GM12875 (cell line): ENCODE data around the gene SCN3A.

Experiments
- H3K4me3 ChIP-seq: one replicate; pipeline ENCODE4 v1.5.1; 2011; ENCODE audit warnings: low read depth, low read length, control low read depth
- TF ChIP-seq, protein P1 (sequence below): IDR thresholded peaks from 2 replicates; pipeline ENCODE4 v1.5.1; 2011; ENCODE audit warnings: low read depth, mild to moderate bottlenecking, control low read depth, inconsistent platforms, low read length, moderate library complexity, borderline replicate concordance; ENCODE audit not compliant: insufficient read depth

The SCN3A gene

DNA sequence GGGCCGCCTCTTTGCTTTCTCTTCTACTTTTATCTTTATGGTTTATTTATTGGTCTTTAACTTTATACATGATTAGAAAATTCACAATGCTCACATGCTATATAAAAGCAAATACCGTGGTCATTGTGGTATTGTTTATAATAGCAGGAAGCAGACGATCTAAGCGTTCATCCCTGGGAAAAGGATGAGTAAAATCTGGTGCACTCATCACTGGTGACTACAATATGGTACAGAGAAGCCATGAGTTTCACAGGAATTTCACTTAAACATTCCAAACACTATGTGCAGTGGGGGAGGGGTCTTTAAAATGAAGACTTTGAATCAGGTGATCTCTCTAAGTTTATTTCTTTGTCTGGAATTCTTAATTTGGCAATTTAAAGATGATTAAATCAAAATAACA is 97.9 kb downstream of the SCN3A start:
- TF ChIP-seq, protein P1, sequence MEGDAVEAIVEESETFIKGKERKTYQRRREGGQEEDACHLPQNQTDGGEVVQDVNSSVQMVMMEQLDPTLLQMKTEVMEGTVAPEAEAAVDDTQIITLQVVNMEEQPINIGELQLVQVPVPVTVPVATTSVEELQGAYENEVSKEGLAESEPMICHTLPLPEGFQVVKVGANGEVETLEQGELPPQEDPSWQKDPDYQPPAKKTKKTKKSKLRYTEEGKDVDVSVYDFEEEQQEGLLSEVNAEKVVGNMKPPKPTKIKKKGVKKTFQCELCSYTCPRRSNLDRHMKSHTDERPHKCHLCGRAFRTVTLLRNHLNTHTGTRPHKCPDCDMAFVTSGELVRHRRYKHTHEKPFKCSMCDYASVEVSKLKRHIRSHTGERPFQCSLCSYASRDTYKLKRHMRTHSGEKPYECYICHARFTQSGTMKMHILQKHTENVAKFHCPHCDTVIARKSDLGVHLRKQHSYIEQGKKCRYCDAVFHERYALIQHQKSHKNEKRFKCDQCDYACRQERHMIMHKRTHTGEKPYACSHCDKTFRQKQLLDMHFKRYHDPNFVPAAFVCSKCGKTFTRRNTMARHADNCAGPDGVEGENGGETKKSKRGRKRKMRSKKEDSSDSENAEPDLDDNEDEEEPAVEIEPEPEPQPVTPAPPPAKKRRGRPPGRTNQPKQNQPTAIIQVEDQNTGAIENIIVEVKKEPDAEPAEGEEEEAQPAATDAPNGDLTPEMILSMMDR = no peak
- H3K4me3 ChIP-seq = no peak overlapping the region

DNA sequence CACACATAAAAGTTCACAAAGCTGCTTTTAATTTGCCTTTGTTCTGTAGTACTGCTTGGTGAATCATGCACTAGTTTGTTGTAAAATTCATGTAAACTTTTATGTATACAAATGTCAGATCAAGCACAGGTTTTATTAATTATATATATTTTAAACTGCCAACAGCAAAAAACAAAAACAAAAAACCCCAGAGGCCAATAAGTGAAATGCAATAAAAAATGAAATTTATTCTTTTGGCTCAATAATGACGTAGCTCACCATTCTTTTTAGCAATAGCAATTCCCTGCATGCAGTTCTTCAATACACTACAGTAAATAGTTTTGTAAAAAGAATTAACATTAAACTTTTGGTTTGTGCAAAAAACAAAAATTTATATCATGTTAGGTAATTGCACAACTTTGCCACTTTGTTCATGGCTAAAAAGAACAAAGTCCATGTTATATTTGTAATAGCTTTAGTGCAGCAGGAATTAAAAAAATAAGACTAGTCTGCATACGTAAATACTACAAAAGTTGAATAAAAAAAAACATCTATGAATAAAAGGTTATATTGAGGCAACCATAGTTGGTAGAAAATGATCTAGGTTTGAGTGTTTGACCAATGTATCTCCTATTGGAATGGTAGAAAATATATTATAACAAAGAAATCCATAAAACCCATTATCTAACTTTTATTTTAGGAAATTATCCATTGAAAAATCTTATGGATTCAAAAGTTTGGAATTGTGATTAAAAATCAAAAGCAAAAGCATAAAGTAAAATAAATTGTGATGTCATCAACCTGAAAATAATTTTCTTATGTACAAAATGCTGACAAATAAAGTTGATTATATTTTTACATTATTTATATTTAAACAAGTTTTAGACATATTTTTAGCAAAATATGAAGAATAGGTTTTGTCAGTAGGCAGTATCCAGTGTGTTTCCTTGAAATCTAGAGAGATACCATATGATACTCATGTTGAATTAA is 115.6 kb downstream of the SCN3A start:
- H3K4me3 ChIP-seq = no peak overlapping the region
- TF ChIP-seq, protein P1 = no peak

DNA sequence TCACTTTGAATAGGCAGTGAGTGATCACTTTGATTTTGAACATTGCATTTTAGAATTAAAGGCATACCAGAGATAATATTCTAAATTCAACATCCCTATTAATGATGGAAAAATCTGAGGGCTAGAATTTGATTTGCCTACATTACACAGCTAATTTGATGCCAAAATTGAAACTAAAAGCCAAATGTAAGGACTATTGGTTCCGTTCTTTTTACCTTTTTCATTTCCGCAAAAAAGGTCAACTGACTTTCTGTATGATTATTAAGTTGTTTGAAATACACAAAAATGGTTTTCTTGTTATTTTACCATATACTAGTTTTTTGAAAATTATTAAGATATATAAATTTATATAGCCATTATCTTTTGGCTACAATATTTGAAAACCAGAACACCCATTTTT is 117.5 kb downstream of the SCN3A start:
- TF ChIP-seq, protein P1 = no peak
- H3K4me3 ChIP-seq = no peak overlapping the region

DNA sequence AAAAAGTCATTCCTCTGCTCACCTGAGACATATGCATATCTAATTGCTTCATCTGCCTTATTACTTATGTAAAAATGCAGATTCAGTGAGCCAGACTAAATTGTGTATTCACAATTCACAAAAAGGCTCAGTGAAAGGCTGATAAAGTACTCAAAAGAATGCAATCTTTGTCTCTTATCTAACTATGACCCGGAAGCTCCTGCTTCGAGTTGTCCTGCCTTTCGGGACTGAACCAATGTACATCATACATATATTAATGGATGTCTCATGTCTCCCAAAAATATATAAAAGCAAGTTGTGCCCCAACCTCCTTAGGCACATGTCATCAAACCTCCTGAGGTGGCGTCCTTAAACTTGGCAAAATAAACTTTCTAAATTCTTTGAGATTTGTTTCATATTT is 120.5 kb downstream of the SCN3A start:
- TF ChIP-seq, protein P1 = no peak
- no peak overlapping the region for H3K4me3 ChIP-seq

DNA sequence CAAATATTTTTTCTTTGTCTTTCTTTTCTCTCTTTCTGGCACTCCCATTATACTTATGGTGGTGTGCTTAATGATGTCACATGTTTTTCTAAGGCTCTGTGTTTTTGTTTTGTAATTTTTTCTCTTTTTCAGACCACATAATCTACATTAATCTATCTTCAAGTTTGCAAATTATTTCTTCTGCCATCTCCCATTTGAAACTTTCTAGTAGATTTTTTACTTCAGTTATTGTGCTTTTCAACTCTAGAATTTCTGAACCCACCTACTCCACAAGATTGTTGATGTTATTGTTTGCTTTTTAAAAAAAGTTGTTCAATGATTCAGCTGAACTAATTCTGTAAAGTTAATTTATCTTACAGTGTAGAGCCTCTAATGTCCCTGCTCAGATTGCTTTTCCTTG is 121.4 kb downstream of the SCN3A start:
- TF ChIP-seq, protein P1 = no peak
- no peak overlapping the region for H3K4me3 ChIP-seq

DNA sequence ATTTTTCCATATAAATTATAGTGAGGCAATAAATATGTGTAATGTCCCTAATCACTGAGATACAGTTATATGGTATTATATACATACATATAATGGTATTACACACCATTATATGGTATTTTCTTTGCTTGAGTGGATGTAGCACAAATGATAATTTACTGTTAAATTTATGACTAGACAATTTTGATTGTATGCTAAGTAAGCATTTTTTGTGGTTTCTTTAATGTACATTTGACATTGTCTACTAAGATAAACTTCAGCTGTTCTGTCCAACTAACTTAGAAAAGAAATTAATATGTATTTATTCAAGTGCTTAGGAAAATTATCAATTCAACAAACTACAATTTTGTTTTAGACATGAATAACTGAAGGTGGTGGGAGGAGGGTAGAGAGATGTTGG is 122.6 kb downstream of the SCN3A start:
- TF ChIP-seq, protein P1 = no peak
- H3K4me3 ChIP-seq = no peak overlapping the region

DNA sequence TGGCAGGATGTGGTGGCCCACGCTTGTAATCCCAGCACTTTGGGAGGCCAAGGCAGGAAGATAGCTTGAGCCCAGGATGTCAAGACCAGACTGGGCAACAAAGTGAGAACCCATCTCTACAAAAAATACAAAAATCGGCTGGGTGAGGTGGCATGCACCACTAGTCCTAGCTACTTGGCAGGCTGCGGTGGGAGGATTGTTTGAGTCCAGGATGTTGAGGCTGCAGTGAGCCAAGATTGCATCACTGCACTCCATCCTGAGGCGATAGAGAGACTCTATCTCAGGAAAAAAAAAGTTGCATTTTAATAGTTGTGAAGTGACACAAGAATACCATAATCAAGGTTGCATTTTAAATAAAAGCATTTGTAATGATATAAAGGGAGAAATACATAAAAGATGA is 124.4 kb downstream of the SCN3A start:
- TF ChIP-seq, protein P1 = no peak
- H3K4me3 ChIP-seq = no peak overlapping the region
